A204.1 (cell line): Measurements from ENCODE around the gene SCN7A.
"Not testable (repeated sequence)": the region's sequence is repeated elsewhere in the genome, so short reads cannot be mapped to it uniquely, and the experiment has no call there.

Experiments
- FAIRE-seq: peaks from 2 replicates; lab custom pipeline; 2012; peaks lifted over from hg19 to GRCh38; lab: Jason Lieb, UNC

The SCN7A gene

DNA sequence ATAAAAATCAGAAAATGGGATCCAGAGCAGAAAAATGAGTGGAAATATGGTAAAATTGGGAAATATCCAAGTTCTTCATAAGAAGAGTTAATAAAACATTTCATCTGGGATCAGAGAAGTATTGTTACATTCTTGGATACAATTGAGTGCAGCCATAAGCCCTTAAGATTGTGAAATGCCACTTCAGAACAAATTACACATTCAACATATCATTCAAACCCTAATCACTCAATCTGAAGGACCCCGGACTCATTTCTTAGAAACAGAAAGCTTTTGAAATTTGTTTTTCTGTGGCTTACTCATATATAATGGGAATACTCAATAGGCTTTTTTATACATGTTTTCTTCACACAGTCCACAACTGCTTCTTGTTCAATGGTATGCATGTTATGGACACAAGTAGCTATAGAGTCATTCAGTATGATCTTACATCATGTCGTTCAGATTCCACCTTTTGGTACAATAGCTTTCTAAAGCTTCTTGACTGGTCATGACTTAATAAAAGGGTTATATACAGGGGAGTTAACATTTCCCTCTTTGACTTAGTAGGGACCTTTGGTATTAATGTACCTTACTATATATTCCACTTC, 39.9 kb downstream of the SCN7A start:
- FAIRE-seq, result no peak

DNA sequence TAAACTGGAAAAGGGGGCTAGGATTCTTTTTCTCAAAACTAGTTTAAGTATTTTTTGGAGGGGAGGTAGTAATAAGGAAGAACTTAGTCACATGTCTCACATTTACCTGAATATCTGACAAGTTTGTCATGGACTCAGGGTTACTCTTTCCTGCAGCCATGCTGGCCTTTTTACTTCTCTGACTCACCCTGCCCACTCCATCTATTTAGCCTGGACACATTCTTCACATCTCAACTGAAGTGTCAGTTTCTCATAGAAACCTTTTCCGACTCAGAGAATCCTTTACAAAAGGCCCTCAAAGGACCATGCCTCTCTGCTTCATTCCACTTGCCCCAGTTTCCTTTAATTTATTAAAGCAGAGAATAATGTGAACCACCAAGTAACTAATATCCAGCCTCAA, 42.6 kb downstream of the SCN7A start:
- FAIRE-seq, result no peak

DNA sequence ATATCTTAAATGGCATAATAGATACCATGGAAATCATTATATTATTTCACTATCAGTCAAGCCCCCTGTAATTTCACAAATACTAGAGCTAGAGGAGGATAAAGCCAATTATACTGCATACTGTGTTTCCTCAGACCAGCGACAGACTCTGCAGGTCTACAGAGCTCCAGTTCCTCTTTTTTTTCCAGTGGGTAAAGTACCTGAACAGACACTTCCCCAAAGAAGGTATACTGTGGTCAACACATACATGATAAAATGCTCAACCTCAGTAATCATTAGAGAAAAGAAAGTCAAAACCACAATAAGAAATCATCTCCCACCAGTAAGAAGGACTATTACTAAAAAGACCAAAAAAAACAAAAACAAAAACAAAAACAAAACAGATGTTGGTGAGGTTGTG, 44.6 kb downstream of the SCN7A start:
- no peak for FAIRE-seq

DNA sequence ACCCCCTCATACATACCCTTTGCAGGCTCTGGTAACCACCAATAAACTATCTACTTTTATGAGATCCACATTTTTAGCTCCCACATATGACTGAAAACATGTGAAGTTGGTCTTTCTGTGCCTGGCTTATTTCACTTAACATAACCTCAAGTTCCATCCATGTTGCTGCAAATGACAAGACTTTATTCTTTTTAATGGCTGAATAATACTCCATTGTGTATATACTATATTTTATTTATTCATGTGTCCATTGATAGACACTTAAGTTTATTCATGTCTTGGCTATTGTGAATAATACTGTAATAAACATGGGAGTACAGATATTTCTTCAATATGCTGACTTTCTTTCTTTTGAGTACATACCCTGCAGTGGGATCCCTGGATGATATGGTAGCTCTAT, 45.9 kb downstream of the SCN7A start:
- no peak for FAIRE-seq

DNA sequence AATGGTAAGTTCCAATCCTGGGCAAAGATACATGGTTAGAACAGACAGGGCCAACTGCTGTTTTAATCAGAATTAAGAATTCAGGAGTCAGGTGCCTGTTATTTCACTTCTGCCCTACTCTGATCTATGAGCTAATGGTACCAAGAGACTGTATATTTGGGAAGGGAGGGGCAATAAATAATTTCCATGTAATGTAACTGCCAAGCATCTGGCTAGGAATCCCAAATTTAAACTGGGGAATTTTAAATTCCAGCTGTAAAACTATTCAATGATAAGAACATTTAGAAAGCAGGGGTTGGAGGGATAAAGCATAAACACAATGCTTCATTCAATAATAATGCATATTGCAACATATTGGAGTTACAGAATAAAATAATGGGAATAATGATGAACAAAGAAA, 49.7 kb downstream of the SCN7A start:
- FAIRE-seq, result no peak

DNA sequence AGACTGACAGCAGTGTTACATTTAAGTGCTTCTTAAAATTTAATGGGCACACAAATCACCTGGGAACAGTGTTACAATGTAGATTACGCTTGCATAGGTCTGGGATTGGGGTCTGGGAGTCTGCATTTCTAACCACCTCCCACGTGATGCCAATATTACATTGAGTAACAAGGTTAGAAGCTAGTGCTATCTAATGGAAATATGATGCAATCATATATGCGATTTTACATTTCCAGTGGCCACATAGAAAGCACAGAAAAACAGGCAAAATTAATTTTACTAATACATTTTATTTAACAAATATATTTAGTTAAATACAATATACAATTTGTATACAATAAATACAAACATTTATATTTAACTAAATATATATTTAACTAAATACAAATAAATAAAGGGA, 53.7 kb downstream of the SCN7A start:
- peak; percentile 40 for FAIRE-seq

DNA sequence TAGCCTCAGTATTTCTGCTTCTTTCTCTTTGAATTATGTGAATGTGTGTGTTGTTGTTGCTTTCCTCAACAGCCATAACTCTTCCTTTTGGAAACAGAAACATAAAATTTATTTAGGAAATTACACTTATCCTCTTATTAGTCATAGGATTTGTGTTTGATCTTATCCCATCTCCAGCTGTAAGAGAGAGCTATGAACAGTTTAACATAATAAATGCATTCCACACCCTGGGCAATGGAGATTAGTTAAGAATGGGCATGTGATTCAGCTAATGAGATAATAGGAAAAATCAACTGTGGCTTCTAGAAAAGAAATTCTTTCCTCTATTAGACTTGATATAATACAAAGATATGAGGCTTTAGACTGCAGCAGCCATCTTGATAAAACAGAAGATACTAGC, 55.0 kb downstream of the SCN7A start:
- FAIRE-seq, result no peak

DNA sequence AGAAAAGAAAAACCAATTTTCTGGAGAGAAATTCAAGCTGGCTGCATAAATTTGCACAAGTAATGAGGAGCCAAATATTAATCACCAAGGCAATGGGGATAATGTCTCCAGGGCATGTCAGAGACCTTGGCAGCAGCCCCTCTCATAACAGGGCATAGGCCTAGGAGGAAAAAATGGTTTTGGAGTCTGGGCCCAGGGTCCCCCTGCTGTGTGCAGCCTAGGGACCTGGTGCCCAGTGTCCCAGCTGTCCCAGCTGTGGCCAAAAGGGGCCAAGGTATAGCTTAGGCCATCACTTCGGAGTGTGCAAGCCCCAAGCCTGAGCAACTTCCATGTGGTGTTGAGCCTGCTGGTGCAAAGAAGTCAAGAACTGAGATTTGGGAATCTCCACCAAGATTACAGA, 57.1 kb downstream of the SCN7A start:
- no peak for FAIRE-seq

DNA sequence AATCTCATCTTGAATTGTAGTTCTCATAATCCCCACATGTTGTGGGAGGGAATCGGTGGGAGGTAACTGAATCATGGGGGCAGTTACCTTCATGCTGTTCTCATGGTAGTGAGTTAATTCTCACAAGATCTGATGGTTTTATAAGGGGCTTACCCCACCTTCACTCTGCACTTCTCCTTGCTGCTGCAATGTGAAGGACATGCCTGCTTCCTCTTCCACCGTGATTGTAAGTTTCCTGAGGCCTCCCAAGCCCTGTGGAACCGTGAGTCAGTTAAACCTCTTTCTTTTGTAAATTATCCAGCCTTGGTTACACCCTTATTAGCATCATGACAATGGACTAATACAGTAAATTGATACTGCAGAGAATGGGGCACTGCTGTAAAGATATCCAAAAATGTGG, 57.9 kb downstream of the SCN7A start:
- no peak for FAIRE-seq

DNA sequence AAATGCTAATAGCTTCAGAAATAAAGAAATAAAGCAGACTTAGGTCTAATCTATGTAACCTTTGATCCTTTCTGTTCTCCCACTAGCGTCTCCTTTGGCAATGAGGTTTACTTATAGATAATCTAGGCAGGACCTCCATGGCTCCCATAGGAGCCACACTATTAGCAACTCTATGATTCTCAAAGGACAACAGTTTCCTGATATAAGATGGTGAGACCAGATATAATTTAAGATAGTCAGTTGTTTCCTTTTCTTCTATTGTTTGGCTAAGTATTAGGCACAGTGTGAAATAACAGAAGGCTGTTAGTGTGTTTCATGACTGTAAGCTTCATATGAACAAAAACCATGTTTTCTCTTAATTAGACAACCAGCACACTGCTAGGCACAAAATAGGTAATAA, 59.6 kb downstream of the SCN7A start:
- no peak for FAIRE-seq

DNA sequence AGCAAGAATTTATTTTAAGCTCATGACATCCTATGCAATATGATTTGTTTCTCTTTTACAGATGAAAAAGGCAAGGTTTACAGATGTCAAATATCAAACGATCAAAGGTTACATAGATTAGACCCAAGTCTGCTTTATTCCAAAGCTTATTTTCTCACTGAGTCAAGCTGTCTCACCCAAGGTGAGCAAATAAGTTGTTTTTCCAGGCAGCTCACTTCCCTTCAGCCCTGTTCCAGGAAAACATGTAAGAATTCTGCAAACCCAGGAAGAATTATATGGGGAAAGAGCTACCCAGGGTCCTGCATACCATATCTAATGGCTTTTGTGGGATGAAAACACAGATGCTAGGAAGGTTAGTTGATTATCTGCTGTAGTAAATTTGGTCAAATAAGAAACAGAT, 60.6 kb downstream of the SCN7A start:
- FAIRE-seq, result no peak

DNA sequence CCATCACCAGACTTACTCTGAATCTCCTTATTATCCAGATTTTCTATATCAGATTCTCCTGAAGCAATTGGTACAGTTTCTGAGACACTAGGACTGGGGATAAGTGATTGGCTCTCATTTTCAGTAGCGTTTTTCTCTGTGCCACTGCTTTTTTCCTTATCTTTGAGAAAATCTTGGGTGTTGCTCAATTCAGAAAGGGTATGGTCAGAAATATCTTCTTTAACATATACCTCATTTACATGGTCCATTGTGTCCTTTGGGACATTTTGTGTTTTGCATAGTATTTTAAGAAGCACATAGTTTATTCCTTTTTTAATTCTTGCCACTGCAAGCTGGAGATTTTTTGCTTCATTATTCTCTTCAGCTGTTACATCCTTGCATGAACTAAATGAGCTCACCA, 61.7 kb downstream of the SCN7A start:
- FAIRE-seq, result no peak

DNA sequence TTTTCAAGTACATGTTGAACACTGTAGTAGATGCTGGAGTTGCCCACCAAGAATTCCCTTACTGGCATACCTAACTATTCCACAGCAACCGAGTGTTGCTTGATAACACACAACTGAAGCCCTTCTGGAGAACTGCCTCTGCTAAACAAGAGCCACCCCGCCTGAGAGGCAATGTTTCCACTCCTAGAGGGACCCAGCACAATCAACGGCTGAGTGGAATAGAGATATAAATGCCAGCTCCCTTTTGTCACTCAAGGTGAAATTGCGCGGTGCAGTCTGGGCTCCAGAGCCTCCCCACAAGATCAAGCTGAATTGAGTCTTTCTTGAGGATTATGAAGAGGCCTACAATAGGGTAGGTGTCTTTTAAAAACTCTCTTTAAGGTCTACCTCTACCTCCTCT, 69.2 kb downstream of the SCN7A start:
- FAIRE-seq, result no peak

DNA sequence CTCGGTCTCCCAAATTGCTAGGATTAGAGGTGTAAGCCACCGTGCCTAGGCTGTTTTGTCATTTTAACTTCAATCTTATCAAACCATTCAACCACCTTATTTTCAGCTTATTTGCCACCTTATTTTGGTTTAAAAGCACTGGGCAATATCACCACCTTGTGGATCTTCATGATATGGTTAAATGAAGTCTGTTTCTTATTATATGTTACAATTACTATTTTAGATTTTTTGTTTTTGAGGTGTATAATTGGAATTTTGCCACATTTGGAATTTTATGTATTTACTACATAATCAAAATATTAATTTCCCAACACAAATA, 74.5 kb downstream of the SCN7A start:
- FAIRE-seq, result peak; percentile 96

DNA sequence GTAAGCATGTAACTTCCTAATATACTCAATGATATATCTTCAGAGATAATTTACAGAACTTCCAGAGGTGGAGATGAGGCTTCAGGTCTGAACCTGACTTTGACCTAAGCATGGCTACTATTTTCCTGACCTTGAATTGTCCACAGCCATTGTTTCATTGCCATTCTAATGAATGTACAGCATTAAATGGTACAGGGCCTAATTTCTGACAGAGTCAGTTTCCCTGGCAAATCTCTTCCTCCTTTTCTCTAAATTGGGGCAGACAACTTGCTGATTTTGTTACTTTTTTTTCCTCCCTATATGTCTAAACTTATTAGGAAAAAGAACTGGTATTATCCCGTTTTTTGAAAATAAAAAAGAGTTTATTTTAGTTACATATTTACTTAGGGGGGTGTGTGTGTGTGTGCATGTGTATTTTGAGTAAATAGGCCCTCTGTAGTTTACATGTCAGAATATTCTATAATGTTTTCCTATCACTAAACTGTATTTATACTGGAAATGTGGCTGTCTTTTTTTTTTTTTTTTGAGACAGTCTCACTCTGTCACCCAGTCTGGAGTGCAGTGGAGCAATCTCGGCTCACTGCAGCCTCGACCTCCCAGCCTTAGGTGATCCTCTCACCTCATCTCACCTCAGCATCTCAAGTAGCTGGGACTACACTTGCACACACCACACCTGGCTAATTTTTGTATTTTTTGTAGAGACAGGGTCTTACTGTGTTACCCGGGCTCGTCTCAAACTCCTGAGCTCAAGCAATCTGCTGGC, 75.0 kb downstream of the SCN7A start:
- FAIRE-seq, result no peak

DNA sequence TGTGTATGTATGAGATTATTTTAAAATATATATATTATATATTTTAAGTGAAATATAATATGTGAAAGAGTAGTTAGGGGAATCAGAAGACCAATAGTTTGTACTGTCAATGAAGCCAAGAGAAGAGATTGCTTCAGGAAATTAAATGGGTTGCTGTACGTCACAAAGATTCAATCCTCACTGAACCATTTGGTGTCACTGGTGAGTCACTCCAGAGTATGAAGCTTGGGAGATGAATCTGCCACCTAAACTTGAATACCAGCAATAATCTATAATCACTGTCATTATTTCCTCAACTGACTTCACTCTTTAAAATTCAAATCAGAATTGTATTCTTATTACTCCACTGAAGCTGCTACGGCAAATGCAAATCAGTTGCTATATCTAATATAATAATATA, 76.4 kb downstream of the SCN7A start:
- peak; percentile 37 for FAIRE-seq

DNA sequence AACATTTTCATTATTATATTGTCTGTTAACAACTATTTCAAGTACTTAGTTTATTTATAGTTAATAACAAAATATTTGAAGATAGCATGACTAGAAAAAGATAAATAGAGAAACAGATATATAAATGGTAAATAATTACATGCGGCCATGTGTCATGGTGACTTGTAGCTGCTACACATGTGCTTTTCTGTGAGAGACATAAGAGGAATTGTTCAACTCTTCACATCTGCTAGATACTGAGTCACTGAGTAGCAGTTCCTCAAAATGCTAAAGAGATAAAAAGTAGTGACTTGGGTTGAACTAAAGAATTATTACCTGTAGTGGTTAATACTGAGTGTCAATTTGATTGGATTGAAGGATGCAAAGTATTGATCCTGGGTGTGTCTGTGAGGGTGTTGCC, 80.8 kb downstream of the SCN7A start:
- FAIRE-seq, result no peak

DNA sequence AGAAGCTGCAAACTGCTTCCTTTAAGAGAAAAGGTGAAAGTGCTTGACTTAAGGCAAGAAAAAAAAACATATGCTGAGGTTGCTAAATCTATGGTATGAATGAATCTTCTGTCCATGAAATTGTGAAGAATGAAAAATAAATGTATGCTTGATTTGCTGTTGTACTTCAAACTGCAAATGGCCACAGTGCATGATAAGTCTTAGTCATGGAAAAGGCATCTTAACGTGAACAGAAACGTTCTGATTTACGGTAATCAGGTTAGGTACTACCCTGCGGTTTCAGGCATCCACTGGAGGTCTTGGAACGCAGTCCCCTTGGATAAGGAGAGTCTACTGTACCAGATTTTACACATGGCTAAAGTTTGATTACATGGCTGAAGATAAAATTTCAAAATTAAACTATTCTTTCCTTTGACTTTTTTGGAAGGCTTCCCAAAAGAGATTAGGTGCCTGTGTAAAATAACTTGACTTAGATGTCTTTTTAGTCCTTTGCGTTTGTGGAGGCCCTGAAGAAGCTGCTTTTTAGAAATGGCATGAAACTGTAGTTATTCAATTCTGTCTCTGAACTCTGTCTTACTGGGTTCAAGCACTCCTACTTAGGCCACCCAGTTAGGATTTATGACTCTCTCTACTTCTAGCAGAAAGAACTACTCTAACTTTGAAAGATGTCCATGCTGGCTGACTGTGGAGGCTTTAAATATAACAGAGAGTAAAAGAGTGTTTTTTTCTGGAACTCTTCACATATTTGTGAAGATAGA, 82.4 kb downstream of the SCN7A start:
- no peak for FAIRE-seq

DNA sequence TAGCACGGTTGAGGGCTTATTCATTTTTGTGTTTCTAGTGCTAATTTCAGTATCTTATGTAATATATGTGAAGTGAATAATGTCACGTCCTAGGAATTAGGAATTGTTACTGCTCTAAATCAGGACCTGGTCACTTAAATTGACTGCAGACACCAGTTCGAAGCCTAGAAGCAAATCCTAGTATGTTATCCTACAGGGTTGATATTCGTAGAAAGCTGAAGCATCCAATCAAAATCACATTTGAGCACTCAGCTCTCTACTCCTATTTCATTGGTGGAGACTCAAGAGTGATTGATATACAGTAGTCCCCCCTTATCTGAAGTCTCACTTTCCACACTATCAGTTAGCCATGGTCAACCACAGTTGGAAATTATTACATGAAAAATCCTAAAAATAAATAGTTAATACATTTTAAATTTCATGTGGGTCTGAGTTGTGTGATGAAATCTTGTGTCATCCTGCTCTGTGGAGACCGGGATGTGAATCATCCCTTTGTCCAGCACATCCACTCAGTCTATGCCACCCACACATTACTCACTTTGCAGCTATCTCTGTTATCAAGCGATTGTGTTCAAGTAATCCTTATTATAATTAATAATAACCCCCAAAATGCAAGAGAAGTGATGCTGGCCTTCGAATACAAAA, 83.1 kb downstream of the SCN7A start:
- FAIRE-seq, result no peak

DNA sequence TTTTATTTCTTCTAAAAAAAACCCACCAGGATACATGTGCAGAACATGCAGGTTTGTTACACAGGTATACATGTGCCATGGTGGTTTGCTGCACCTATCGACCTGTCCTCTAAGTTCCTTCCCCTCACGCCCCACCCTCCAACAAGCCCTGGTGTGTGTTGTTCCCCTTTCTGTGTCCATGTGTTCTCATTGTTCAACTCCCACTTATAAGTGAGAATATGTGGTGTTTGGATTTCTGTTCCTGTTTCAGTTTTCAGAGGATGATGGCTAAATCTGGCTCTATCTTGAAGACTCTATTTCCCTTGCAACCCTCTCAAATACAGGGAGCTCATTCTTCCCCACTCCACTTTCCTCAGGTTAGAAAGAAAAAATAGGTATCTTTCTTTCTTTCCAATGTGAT, 86.3 kb downstream of the SCN7A start:
- not testable (repeated sequence) for FAIRE-seq

DNA sequence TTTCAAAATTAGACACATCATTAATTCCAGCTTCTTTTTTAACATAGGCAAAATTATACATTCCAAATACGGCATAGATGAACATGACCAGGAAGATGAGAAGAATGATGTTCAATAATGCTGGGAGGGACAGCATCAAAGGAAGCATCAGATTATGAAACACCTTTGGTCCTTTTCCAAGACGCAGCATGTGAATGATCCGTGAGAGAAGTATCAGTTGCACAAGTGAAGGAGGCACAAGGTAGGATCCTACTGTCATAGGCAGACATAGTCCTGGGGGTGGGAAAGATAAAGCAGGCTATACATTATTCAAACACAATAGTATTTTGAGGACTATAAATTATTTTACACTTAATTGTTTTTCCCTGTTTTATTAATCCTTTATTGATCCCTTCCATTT, 87.7 kb downstream of the SCN7A start:
- FAIRE-seq, result no peak

DNA sequence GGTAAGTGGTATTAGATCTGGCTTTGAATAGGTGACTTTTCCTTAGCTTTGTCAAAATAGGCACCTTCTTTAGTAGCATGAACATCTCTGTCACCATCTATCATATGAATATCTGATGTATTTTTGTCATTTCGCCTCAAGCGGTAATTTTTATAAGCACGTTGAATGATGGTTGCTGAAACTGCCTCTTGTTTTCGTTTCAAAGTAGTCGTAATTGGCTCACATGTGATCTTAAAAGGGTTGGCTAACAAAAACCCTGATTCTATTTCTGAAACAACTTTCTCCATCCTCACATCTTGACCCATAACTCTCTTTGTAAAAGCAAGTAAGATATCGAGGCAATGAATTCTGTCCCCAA, 88.5 kb downstream of the SCN7A start:
- FAIRE-seq, result no peak

DNA sequence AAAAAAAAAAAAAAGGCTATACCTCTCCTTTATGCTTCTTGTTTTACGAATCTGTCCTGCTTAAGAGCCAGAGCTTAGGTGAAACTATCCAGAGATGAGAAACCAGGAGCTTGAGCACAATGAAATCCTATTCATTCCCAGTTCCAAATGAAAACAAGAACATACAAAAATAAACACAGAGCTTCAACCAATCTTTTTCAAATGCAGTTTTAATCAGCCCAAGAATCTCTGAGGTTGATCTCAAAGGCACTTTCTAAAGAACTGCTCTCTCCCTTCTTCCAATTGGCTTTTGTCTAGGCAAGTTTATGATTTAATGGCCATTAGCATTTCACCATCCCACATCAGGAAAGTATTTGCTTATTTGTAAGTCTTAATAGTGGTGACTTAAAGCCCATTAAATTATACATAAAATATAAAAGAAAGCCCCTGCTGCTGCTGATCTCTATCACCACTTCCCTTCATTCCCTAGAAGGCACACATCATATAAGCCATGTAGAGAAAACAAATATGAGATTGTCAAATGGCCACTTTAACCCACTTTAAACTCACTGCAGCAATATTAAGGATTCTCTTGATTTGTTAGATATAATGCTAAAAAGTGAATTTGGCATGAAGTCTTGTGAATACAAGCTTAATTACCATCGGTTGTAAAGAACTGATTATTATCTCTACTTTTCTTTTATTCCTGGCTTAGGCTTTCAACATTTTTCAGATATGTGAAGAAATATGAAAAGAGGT, 89.0 kb downstream of the SCN7A start:
- no peak for FAIRE-seq
